IPS-18a (cell line): ENCODE data around the gene PPP2R3C.
"Not testable (repeated sequence)": the region's sequence is repeated elsewhere in the genome, so short reads cannot be mapped to it uniquely, and the experiment has no call there.

Experiments used
- H3K27ac ChIP-seq: one replicate; pipeline ENCODE4 v1.5.1; 2013; ENCODE audit warnings: low read length
- H3K27me3 ChIP-seq: one replicate; pipeline ENCODE4 v1.6.1; 2013; ENCODE audit warnings: mild to moderate bottlenecking, low read length; ENCODE audit not compliant: control insufficient read depth, insufficient read depth
- H3K36me3 ChIP-seq: one replicate; pipeline ENCODE4 v1.6.1; 2013; ENCODE audit warnings: low read depth, low read length; ENCODE audit not compliant: control insufficient read depth
- H3K4me1 ChIP-seq: one replicate; pipeline ENCODE4 v1.6.1; 2013; ENCODE audit warnings: low read depth, low read length; ENCODE audit not compliant: control insufficient read depth
- H3K4me3 ChIP-seq: one replicate; pipeline ENCODE4 v1.5.1; 2013; ENCODE audit warnings: low read length
- H3K9ac ChIP-seq: one replicate; pipeline ENCODE4 v1.6.1; 2013; ENCODE audit warnings: mild to moderate bottlenecking, low read length, moderate library complexity
- H3K9me3 ChIP-seq: one replicate; pipeline ENCODE4 v1.6.1; 2013; ENCODE audit warnings: low read depth, low read length; ENCODE audit not compliant: control insufficient read depth

PPP2R3C gene

DNA sequence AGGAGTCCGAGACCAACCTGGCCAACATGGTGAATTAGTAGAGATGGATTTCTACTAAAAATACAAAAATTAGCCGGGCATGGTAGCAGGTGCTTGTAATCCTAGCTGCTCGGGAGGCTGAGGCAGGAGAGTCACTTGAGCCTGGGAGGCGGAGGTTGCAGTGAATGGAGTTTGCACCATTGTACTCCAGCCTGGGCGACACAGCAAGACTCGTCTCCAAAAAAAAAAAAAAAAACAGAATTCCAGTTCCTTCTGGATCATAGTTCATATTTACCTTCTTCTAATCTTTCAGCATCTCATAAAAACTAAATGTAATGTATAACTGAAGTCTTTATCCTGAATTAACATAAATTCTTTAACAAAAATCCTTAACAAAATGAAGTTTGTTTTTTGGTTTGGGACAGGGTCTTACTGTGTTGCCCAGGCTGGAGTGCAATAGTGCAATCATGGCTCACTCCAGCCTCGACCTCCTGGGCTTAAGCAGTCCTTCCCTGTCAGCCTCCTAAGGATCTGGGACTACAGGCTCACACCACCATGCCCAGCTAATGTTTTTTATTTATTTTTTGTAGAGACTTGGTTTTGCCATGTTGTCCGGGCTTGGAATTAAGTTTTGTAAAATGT is 38.1 kb downstream of the PPP2R3C start:
- Histone ChIP-seq H3K4me3 (no peak overlapping the region), H3K27ac (no peak overlapping the region), H3K9ac (no peak overlapping the region), H3K27me3 (no peaks in the 10 kb centered on the region), H3K9me3 (no peaks in the 10 kb centered on the region), H3K4me1 (no peaks in the 10 kb centered on the region), H3K36me3 (peaks cover 33% of the 10 kb centered on the region)

DNA sequence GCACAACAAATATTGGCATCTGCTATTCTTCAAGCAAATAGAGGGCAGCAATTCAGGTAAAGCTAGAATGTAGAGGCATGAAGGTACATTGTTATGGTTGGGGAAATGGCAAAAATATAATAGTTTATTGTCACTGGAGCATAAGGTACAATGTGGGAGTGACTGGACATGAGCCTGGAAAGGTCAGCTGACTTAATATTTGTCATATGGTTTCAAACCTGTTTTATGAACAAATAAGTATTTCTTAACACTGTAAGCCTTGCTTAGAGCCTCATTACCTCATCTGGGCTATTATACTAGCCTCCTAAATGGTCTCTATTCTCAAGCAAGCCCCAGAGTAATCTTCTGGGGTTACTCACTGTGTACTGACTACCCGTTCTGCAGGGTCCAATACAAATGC is 42.0 kb downstream of the PPP2R3C start:
- H3K36me3 ChIP-seq: peaks cover 13% of the 10 kb centered on the region
- no peaks in the 10 kb centered on the region for H3K27me3 ChIP-seq
- no peaks in the 10 kb centered on the region for H3K4me1 ChIP-seq
- H3K27ac ChIP-seq: no peak overlapping the region
- no peak overlapping the region for H3K9ac ChIP-seq
- no peak overlapping the region for H3K4me3 ChIP-seq
- H3K9me3 ChIP-seq: no peaks in the 10 kb centered on the region

GRCh38 chr14:35078082-35078481 is 43.7 kb downstream of the PPP2R3C start:
- no peak overlapping the region for H3K4me3 ChIP-seq
- peaks cover 7% of the 10 kb centered on the region for H3K36me3 ChIP-seq
- H3K4me1 ChIP-seq: no peaks in the 10 kb centered on the region

DNA sequence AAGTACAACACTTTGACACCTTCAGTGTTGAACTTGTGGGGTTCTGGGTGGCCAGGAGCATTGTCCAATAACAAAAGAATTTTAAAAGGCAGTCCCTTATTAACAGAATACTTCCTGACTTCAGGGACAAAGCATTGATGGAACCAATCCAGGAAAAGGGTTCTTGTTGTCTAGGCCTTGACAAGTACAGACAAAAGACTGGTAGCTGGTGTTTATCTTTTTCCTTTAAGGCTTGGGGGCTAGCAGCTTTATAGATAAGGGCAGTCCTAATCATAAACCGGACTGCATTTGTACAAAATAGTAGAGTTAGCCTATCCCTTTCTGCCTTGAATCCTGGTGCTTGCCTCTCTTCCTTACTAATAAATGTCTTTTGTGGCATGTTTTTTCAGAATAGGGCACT is 48.3 kb downstream of the PPP2R3C start:
- Histone ChIP-seq H3K27ac (no peak overlapping the region), H3K27me3 (no peaks in the 10 kb centered on the region), H3K4me1 (no peaks in the 10 kb centered on the region), H3K4me3 (no peak overlapping the region), H3K36me3 (peaks cover 3% of the 10 kb centered on the region), H3K9me3 (no peaks in the 10 kb centered on the region), H3K9ac (no peak overlapping the region)

More at GRCh38 chr14:35078082-35078481, 43.7 kb downstream of the PPP2R3C start:
- Histone ChIP-seq H3K27ac (no peak overlapping the region), H3K9me3 (no peaks in the 10 kb centered on the region), H3K27me3 (no peaks in the 10 kb centered on the region), H3K9ac (no peak overlapping the region)

- H3K27ac ChIP-seq: no peak overlapping the region
- H3K36me3 ChIP-seq: peaks cover 5% of the 10 kb centered on the region
- H3K27me3 ChIP-seq: no peaks in the 10 kb centered on the region
- no peaks in the 10 kb centered on the region for H3K4me1 ChIP-seq
- H3K9me3 ChIP-seq: no peaks in the 10 kb centered on the region
- H3K9ac ChIP-seq: no peak overlapping the region
- H3K4me3 ChIP-seq: no peak overlapping the region
Measured at GRCh38 chr14:35072226-35072625, 49.6 kb downstream of the PPP2R3C start.

DNA sequence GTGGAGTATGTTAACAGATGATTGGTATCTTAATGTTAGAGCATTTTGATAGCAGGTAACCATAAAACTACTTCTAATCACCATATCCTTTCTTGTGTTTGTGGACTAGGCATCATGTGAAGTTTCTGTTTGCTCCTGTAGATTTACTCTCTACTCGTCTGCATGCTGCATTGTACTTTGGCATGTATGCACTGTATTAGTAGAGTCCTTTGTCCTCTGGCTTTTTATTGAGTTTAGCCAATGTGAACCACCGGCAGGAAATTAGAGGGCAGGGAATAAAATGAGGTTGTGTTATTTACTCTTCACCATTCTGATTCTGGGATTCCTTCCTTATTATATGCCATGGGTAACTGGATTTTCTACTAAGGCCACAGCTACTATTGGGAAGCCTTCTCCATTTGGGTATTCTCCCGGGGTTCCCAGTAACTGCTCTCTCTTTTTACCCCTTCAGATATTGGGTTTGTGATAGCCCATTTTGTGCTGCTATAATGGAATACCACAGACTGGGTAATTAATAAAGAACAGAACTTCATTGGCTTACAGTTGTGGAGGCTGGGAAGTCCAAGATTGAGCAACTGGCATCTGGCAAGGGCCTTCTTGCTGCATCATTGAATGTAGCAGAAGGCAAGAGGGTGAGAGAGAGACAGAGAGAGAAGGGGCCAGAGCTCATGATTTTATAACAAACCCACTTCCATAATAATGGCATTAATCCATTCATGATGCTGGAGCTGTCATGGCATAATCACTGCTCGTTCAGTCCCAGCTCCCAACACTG is 53.4 kb downstream of the PPP2R3C start:
- H3K36me3 ChIP-seq: peaks cover 5% of the 10 kb centered on the region
- H3K27me3 ChIP-seq: no peaks in the 10 kb centered on the region
- H3K4me3 ChIP-seq: no peak overlapping the region
- no peak overlapping the region for H3K9ac ChIP-seq
- H3K4me1 ChIP-seq: no peaks in the 10 kb centered on the region
- no peak overlapping the region for H3K27ac ChIP-seq
- H3K9me3 ChIP-seq: no peaks in the 10 kb centered on the region

DNA sequence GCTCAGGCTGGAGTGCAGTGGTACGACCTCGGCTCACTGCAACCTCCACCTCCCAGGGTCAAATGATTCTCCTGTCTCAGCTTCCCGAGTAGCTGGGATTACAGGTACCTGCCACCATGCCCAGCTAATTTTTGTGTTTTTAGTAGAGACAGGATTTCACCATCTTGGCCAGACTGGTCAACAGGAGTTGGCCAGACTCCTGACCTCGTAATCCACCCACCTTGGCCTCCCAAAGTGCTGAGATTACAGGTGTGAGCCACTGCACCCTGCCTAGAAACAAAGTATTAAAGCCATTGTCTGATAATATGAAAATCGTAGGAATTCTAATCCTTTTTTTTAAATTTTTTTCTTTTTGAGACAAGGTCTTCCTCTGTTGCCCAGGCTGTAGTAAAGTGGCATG is 56.1 kb downstream of the PPP2R3C start:
- not testable (repeated sequence) for H3K9me3 ChIP-seq, H3K27ac ChIP-seq, H3K36me3 ChIP-seq, H3K4me1 ChIP-seq, H3K27me3 ChIP-seq, H3K9ac ChIP-seq, H3K4me3 ChIP-seq

- H3K27me3 ChIP-seq, H3K4me3 ChIP-seq, H3K4me1 ChIP-seq, H3K36me3 ChIP-seq, H3K9ac ChIP-seq, H3K9me3 ChIP-seq, H3K27ac ChIP-seq: not testable (repeated sequence)
Measured at GRCh38 chr14:35061113-35061791, 60.5 kb downstream of the PPP2R3C start.

- Histone ChIP-seq H3K36me3 (peaks cover 8% of the 10 kb centered on the region), H3K4me1 (no peaks in the 10 kb centered on the region), H3K27ac (no peak overlapping the region)
Measured at GRCh38 chr14:35052637-35053036, 69.2 kb downstream of the PPP2R3C start.

GRCh38 chr14:35051796-35052195 is 70.0 kb downstream of the PPP2R3C start:
- Histone ChIP-seq H3K9ac (no peak overlapping the region), H3K27ac (no peak overlapping the region), H3K27me3 (no peaks in the 10 kb centered on the region), H3K9me3 (no peaks in the 10 kb centered on the region), H3K4me3 (no peak overlapping the region), H3K36me3 (peaks cover 8% of the 10 kb centered on the region), H3K4me1 (no peaks in the 10 kb centered on the region)

More at GRCh38 chr14:35052637-35053036, 69.2 kb downstream of the PPP2R3C start:
- no peaks in the 10 kb centered on the region for H3K9me3 ChIP-seq
- no peak overlapping the region for H3K4me3 ChIP-seq
- H3K27me3 ChIP-seq: no peaks in the 10 kb centered on the region
- no peak overlapping the region for H3K9ac ChIP-seq

DNA sequence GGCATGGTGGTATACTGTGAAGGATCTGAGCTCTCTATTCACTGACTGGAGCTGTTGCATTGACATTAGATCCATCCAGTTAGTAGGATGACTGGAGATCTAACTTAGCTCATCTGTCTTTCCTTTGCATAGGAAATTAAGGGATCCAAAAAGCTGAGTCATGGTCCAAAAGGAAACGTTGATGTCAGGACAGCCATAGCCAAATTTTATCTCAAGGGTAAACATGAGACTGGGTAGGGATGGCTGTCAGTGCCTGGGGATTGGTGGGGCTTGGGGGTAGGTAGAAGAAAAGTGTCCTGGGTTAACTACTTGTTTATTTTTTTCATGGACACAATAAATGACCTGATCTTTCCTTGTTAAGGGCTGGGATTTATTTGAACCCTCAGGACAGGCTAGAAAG is 71.1 kb downstream of the PPP2R3C start:
- H3K9me3 ChIP-seq: no peaks in the 10 kb centered on the region
- H3K36me3 ChIP-seq: peaks cover under 1% of the 10 kb centered on the region
- no peak overlapping the region for H3K27ac ChIP-seq
- H3K4me1 ChIP-seq: no peaks in the 10 kb centered on the region
- no peaks in the 10 kb centered on the region for H3K27me3 ChIP-seq
- no peak overlapping the region for H3K9ac ChIP-seq
- H3K4me3 ChIP-seq: no peak overlapping the region
